GM12892 (cell line): Measurements from ENCODE around the gene SLC12A3.

Experiments used
- POLR2A ChIP-seq: IDR thresholded peaks from 2 replicates; pipeline ENCODE4 v1.6.1; 2011; ENCODE audit warnings: low read depth, low read length, control low read depth
- POLR2AphosphoS5 ChIP-seq: IDR thresholded peaks from 2 replicates; pipeline ENCODE4 v1.6.1; 2011; ENCODE audit warnings: low read depth, low read length, control low read depth
- TAF1 ChIP-seq: IDR thresholded peaks from 2 replicates; pipeline ENCODE4 v1.6.1; 2011; ENCODE audit warnings: low read depth, mild to moderate bottlenecking, control low read depth, low read length, borderline replicate concordance

- no peak for TF ChIP-seq POLR2A
- TF ChIP-seq POLR2AphosphoS5: no peak
- no peak for TF ChIP-seq TAF1
Observed at GRCh38 chr16:56828647-56829046, 36.4 kb upstream of the SLC12A3 start.
